GM21723 (cell line): ENCODE results near the gene NUP205.
A peak's percentile ranks its signal among the peaks of the same experiment; 100 is the strongest.
"Not testable (repeated sequence)": the region's sequence is repeated elsewhere in the genome, so short reads cannot be mapped to it uniquely, and the experiment has no call there.

ENCODE experiments used
- ATAC-seq: cut with Tn5 transposase; IDR thresholded peaks from one replicate; pipeline ENCODE4 v1.9.1; 2021; ENCODE audit warnings: mild to moderate bottlenecking, moderate library complexity; ENCODE audit not compliant: unreplicated experiment

NUP205 gene

DNA sequence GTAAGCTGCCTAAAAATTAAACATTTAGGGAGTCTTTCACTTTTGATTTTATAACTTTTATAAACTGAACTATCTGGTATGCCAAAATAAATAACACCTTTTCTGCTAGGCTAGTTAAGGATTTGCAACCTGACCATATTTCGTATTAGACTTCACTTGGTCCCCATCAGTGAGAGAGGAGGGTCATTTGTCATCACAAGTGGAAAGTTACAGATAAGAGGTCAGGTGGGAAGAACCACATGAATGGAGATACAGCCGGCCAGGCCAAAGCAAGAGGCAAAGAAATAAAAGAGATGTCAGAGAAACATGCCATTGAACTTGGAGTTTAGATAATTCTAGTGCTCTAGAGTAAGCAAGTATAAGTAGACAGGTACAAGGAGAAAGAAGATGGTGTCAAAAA is 60.1 kb downstream of the NUP205 start:
- no peak for ATAC-seq

DNA sequence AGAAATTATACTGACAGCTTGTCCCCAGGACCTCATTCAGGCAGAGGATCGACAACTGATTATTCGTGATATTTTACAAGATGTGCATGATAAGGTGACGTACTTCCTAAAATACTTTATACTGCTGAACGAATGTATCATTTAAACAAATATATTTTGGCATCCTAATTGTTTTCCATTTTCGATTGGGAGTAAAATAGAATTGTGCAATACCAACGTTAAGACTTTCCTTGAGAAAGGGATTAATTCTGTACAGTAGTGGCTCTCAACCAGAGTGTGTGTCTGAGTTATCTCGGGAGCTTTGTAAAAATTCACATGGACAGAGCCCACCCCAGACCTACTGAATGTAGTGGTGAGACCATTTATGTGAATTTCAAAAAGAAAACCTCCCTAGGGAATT is 60.8 kb downstream of the NUP205 start:
- no peak for ATAC-seq

DNA sequence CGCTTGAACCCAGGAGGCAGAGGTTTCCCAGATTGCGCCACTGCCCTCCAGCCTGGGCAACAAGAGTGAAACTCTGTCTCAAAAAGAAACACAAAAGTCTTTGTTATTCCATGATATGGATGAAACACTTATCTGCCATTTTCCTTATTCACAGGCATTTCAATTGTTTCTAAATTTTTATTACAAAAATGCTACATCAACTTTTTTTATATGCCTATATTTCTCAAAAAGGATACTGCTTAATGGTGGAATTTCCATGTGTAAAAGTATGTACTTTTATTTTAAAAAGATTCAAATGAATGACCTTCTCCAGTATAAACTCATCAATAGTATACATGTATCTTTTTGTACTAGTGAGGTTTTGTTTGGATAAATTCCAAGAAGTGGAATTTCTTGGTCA is 62.7 kb downstream of the NUP205 start:
- ATAC-seq: no peak

DNA sequence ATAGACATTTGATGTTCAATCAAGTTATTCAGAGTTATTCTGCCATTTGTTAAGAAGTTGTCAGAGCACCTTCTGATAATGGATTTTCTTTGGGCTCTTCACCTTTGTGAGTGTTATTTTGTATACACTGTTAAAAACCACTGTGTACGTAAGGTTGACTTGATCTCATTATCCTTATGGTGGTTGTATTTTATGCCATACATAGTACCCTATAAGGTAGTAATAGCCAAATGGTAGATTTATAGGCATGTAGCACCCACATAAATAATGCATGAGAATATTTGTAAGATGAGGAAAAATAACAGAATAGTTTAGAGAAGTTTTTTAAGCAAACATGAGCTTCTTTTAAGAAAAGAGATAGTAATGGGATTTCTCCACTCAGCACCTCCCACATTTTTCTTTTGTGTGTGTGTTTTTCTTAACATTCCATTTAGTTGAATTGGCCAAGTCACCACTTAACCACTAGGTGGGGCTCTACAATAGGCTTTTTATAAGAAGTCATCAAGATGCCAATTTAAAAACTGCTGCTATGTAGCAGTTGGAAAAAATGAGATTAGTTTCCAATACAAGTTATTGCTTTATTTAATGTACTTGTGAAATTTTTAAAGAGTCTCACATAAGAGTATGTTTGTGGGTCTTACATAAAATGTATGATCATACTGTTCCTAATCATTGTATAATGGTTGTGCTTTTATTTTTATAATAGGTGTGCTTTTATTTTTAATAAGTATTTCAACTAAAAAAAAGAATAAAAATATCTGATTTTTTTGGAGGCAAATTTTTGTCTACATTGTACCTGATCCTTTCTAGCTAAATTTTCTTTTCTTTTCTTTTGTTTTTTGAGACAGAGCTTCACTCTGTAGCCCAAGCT is 63.5 kb downstream of the NUP205 start:
- ATAC-seq: no peak

DNA sequence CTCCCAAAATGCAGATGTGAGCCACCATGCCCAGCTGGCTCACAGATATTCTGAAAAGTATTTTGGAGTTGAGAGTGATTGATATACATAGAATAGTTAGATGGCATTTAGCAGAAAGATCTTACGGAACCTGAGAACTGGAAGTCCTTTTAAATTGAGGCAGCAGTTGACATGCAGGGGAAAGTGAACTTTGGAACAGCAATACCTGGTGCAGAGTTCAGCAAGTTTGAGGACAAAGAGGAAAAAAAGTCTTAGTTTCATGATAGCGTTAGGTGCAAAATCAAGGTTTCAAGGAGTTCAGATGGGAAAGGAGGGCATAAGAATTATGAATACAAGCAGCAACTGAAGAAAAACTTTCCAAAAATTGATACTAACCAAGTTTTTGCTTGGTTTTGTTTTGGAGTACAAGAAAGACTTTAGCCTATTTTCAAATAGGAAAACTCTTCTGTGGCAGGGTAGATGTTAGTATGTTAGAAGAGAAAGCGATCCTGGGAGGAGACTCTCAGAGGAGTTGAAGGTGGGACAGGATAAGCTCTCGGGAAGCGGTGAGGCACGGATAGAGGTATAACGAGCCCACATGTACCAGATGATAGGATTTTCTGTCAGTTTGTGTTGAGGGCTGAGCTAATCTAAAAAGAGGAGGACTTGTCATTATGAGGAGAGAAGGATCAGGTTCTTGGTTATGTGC is 76.6 kb downstream of the NUP205 start:
- ATAC-seq: no peak

DNA sequence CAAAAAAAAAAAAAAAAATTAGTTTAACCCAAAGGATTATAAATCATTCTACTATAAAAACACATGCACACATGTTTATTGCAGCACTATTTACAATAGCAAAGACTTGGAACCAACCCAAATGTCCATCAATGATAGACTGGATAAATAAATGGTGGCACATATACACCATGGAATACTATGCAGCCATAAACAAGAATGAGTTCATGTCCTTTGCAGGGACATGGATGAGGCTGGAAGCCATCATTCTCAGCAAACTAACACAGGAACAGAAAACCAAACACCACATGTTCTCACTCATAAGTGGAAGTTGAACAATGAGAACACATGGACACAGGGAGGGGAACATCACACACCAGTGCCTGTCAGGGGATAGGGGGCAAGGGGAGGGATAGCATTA is 82.0 kb downstream of the NUP205 start:
- not testable (repeated sequence) for ATAC-seq

DNA sequence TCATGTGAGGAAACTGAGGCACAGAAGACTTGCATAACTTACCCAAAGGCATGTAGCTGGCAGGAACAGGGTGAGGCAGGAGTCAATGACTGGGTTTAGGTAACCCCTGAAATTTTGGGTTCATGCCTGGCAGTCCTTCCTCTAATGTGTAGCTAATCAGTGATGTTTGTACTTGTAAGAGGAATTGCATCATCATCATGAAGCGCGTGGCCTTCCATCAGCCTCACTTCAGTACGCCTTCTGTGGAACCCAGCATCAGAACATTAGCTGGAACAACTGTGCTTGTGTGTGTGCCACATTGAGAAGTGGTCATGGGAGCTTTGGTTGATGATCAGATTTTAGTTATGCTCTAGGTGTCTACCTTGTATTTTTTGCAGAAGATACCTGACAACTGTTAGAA is 86.4 kb downstream of the NUP205 start:
- no peak for ATAC-seq

DNA sequence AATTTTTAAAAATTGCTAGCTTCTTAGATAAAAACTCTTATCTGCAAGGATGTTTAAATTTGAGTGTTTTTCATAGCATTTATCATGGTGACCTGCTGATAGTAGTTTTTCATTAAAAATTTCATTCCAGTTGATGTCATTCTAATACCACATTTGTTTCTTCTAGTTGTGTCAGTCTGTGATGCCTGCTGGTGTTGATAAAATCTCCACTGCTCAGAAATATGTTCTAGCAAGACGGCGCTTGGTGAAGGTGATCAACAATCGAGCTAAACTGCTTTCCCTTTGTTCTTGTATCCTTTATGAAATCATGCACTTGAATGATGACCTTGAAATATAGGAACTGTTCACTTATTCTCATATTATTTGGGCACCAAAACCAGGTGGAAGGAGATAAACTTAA is 87.0 kb downstream of the NUP205 start:
- no peak for ATAC-seq

DNA sequence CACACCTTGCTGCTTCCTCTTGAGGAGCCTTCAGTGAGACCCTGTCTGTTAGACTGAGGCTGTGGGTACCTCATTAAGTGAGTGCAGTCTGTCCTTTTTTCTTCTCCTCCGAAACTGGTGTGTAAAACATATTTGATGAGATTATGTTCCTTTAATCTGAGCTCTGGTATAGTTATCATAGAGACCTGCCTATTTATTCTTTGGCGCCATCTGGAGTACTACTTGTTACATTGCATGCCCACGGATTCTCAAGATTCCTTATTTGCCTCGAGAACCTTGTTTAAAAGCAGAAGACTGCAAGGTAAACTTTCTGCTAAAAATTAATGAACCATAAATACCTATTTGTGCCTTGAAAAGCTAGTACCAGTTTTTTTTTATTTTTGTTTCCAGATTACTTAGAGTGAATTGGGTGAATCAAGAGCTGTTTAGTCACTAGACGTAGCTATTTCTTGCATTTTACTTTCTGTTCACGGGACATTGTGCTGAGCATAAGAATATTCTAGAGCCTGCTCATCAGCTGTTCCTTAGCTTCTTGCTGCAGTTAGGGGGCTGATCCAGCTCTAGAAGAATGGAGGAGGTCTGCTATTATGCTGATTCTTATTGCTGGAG is 87.7 kb downstream of the NUP205 start:
- no peak for ATAC-seq

DNA sequence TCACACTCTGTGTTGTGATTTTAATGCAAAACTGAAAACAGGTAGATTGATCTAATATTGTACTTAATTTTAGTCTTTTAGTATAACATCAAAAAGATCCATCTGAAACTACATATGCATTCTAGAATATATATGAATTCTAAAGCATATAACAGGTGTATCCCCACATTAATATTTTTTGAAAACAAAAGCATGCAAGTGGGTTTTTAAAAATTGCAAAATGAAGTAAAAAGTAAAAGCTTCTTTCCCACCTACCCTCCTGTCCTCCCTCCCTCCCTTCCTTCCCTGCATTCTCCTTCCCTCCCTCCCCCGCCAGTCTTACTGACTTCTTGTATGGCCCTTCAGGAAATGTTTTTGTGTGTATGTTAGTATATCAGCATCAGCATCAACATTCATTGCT is 90.0 kb downstream of the NUP205 start:
- ATAC-seq: no peak

DNA sequence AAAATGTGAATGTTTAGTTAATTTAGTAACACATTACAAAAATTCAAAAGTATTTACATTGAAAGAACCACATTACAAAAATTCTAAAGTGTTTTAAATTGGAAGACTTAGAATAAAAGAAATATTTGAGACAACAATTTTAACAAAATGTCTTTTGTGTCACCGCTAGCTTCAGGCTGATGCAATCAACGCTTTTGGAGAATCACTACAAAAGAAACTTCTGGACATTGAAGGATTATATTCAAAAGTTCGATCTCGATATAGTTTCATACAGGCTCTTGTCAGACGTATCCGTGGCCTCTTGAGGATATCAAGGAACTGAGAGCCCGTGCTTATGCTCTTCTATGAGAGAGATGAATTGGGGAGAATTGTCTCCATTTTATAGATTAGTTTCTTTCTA is 90.5 kb downstream of the NUP205 start:
- no peak for ATAC-seq

DNA sequence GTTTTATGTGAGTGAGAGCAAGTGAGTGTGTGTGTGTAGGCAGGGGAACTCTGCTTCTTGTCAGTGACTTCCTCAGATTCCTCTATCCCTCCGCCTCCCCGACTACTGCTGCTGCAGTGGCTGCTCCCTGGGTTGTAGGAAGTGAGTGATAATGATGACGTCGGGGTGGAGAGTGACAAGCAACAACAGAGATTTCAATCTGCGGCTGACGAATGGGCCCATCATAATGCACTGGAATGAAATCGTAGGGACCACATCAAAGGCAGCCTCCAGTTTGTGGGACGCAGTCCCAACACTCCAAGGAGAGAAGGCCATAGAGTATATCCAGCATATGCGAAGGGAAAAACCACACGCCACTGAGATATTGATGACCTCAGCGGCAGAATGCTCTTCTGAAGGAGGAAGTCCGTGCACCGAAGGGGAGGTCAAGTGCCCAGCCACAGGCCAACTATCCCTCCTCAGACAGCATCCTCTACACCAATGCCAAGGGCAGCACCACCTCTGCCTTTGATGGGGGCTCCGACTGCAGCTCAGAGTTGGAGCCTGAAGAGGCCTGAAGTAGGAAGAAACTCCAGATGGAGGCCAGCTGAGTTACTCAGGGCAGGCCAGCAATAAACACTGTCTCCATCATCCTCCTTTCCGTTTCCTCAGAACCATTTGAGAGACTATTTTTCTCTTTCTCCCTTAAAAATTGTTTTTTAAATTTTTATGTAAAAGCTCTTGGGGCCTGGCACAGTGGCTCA is 93.3 kb downstream of the NUP205 start:
- ATAC-seq: no peak

DNA sequence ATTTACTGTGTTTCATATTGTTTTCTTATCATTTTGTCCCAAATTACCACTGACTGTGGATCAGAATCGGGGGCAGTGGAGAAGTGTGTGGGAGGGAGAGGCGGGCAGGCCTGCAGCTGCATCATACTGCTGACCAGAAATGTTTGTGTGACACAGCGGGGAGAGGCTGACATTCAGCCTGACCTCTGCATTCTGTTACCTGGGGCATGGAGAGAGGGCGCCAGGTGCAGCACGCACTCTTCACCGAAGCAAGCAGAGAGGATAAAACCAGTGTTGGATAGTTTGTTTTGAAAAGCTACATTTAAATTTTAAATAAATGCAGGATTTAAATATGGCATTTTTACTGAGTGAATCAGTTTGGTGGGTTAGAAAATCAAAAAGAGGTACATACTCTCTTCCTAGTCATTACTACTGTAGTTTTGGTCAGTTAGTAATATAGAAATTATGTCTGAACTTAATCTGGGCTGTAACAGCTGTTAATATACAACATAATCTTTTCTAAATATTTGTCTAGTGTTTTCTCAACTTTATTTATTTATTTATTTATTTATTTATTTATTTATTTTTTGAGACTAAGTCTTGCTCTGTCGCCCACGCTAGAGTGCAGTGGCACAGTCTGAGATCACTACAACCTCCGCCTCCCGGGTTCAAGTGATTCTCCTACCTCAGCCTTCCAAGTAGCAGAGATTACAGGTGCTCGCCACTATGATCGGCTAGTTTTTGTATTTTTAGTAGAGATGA is 95.8 kb downstream of the NUP205 start:
- no peak for ATAC-seq

DNA sequence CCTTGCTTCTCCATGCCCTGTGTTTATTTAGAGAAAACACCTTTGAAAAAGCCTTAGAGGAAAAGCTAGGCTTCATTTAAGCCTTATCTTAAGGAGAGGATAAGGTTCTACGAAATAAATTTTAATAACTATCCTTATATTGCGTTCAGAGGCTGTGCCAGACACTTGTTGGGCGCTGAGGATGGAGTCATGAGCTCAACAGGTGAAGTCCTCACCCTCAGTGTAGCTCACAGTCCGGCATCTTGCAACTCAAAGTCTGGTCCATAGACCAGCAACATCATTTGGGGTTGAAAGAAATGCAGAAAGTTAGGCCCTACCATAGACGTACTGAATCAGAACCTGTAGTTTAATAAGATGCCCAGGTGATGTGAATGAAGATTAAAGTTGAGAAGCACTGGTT is 100.8 kb downstream of the NUP205 start:
- no peak for ATAC-seq

DNA sequence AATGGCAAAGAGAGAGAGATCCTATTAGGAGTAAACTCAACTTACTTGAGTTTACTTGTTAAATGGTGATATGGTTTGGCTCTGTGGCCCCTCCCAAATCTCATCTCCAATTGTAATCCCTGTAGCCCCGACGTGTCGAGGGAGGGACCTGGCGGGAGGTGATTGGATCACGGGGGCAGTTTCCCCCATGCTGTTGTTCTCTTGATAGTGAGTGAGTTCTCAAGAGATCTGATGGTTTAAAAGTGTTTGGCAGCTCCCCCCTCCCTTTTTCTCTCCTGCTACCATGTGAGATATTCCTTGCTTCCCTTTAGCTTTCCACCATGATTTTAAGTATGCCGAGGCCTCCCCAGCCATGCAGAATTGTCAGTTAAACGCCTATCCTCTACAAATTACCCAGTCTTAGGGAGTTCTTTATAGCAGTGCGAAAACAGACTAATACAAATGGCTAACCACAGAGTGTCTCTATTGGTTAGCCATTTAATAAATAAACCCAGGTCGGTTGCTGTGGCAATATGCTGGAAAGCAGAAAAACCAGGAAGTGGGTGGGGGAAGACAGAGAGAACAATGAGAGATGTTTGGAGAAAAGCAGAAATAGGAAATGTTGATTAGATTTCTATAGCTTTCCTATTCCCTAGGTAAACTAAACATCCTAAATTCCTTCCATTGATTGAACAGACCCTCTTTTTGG is 101.6 kb downstream of the NUP205 start:
- ATAC-seq: no peak

DNA sequence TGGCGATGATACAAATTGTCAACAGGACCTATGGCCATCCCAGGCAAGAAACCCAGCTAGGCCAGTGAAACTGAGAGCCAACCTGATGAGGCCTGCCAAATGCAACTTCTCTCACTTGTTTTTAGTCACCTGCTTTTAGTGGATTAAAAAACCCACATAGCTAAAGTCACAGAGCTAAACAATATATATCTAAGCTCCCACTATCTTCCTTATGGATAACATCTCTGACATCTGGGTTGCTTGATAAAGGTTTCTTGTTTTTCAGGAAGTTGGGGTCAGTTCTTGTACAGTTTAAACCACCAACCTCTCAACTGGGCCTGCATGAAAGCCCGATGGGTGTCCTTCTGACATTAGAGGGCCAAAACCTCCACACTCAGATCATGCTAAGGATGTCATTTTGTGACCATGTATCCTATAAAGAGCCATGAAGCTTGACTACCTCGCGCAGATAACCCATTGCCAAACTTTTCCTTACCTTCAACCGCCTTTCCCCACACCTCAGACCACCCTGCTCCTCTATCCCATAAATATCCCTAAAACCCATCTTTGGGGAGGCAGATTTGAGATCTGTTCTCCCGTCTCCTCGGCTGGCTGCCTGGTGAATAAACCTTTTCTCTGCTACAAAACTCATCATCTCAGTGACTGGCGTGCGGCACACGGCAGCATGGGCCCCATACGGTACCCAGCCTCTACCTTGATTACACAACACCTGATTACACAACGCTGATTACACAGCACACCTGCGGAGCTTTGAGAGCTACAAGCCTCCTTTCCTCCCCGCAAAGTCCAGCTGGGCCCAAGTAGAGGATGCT is 103.8 kb downstream of the NUP205 start:
- peak; percentile 6 for ATAC-seq

DNA sequence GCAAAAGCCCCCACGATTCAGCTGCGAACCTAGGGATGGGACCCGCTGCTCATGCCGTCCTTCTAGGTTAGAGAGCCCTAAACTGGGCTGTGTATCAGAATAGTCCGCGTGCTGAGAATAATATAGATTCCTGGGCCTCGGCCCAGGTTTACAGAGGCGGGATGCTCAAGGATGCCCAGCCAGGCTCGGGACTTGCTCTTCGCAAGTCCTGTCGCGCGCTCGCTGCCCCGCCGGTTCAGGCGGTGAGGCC is 104.3 kb downstream of the NUP205 start:
- ATAC-seq: no peak

DNA sequence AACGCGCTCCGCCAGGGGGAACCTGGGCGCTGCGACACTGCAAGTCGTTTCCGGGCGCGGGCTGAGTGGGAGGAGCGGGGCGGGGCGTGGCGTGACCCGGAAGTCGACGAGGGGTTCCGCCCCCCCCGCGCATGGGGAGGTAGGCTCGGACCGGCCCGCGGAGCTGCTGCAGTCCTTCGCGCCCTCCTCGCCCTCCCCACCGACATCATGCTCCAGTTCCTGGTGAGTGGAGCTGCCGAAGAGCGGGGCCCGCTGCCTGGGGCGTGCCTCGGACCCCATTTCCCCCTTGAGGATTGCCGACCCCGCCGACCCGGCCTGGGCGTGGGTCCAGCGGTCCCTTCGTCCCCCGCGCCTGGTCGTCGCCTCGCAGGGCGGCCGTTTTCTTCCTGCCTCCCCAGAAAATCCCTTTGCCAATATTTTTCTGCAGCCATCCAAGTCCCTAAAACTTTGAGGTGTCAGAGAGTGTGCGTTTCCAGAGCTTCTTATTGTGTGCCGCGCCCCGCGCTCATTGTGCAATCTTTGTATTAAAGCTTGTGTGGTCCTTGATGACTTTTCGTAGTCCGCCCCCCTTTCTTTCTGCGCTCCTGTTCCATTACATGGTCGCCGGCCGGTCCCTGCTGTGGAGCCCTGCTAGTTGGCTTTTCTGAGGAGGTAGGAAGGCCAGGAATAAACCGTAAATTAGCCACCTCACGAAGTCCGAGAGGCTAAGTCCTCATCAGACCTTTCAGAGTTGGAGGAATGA is 104.8 kb downstream of the NUP205 start, which contains the start of gene STMP1:
STMP1 (plus strand) TSS at position 142 of the 742 bp plus-strand sequence.
- peak; percentile 95 for ATAC-seq
